Measurements from ENCODE around the gene TEAD1. TPM values are rescaled to one million over a fixed set of nuclear protein-coding genes. Genes with fewer than 3 reads are reported as not detected.

TEAD1 gene
- total RNA-seq, 2 experiments from 2014 or later = 0.25 to 0.83 TPM

DNA sequence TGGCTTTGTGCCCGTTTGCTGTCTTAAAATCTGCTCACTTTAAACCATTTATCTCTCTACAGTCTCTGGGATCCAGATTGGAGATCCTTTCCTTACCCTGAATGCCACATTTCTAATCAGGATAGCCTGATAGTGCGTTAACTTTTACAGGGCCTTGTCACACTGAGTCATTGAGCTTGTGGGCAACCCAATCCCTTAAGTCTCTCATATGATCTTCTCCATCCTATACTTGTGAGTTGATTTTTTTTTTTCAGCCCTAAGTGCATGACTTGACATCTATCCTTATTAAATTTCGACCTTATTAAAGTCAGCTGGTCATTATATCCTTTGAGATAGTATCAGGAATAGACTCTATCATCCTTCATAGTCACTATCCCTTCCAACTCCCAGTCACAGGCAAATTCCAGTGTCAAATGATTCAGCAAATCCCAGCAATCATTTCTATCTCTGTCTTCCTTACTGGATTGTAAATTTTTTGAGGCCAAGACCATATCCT, 57.7 kb downstream of the TEAD1 start:
- DNase-seq (no peak), ATAC-seq (no peak)
- Mint-ChIP-seq H3K36me3 (ENCODE audit: low read depth) (no peaks in the 10 kb centered on the region), H3K4me1 (ENCODE audit: low read depth) (no peaks in the 10 kb centered on the region), H3K27ac (no peak overlapping the region), H3K4me3 (no peak overlapping the region), H3K9me3 (no peaks in the 10 kb centered on the region), H3K27me3 (peaks cover 17% of the 10 kb centered on the region)
- intact Hi-C loops (cut with micrococcal nuclease) = no loop called here
- POLR2A ChIA-PET = no interaction called here
- TF ChIP-seq, protein P1, sequence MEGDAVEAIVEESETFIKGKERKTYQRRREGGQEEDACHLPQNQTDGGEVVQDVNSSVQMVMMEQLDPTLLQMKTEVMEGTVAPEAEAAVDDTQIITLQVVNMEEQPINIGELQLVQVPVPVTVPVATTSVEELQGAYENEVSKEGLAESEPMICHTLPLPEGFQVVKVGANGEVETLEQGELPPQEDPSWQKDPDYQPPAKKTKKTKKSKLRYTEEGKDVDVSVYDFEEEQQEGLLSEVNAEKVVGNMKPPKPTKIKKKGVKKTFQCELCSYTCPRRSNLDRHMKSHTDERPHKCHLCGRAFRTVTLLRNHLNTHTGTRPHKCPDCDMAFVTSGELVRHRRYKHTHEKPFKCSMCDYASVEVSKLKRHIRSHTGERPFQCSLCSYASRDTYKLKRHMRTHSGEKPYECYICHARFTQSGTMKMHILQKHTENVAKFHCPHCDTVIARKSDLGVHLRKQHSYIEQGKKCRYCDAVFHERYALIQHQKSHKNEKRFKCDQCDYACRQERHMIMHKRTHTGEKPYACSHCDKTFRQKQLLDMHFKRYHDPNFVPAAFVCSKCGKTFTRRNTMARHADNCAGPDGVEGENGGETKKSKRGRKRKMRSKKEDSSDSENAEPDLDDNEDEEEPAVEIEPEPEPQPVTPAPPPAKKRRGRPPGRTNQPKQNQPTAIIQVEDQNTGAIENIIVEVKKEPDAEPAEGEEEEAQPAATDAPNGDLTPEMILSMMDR (IDR thresholded peaks at IDR 0.05) = no peak
- CTCF ChIA-PET = no interaction called here

DNA sequence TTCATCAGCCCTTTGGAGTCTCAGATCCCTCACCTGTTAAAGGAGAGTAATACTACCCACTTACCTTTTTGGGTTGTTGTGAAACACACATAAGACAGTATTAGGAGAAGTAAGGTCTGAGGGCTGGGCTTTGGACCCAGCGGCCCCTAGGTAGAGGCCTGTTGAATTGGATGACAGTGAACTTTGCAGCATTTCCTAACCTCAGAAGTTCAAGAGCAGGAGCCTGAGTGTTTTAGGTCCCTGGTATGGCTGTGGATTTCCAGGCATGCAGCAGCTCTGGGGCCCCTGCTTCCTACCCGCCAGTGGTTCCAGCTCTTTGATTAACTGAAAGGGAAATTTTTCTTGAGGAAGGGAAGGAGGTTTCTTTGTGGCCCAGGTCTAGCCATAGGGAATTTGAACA, 58.9 kb downstream of the TEAD1 start:
- POLR2A ChIA-PET = no interaction called here
- peaks cover 13% of the 10 kb centered on the region for H3K27me3 Mint-ChIP-seq
- no peak overlapping the region for H3K27ac Mint-ChIP-seq
- CTCF ChIA-PET = no interaction called here
- ATAC-seq (no peak), DNase-seq (no peak)
- intact Hi-C loops (cut with micrococcal nuclease) = no loop called here
- H3K9me3 Mint-ChIP-seq = no peaks in the 10 kb centered on the region
- no peaks in the 10 kb centered on the region for H3K4me1 Mint-ChIP-seq (ENCODE audit: low read depth)
- TF ChIP-seq, protein P1 (IDR thresholded peaks at IDR 0.05) = no peak
- H3K36me3 Mint-ChIP-seq (ENCODE audit: low read depth) = no peaks in the 10 kb centered on the region
- no peak overlapping the region for H3K4me3 Mint-ChIP-seq

DNA sequence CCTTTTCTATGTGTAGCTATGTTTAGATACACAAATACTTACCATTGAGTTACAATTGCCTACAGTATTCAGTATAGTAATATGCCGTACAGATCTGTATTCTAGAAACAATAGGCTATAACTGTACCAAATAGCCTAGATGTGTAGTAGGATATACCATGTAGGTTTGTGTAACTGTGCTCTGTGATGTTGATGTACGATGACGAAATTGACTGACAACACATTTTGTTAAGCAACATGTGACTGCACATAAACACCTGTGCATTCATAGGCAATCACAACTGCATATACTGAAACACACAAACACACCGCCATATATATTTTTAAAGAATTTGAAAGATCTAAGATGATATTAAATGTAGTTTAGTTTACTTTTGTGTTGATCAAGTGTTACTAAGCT, 60.4 kb downstream of the TEAD1 start:
- ChIA-PET CTCF (no interaction called here), POLR2A (no interaction called here)
- Mint-ChIP-seq H3K9me3 (no peaks in the 10 kb centered on the region), H3K4me1 (ENCODE audit: low read depth) (no peaks in the 10 kb centered on the region), H3K27me3 (peaks cover 17% of the 10 kb centered on the region), H3K27ac (no peak overlapping the region), H3K36me3 (ENCODE audit: low read depth) (no peaks in the 10 kb centered on the region), H3K4me3 (no peak overlapping the region)
- TF ChIP-seq, protein P1 (IDR thresholded peaks at IDR 0.05) = no peak
- intact Hi-C loops (cut with micrococcal nuclease) = no loop called here
- DNase-seq (no peak), ATAC-seq (no peak)

DNA sequence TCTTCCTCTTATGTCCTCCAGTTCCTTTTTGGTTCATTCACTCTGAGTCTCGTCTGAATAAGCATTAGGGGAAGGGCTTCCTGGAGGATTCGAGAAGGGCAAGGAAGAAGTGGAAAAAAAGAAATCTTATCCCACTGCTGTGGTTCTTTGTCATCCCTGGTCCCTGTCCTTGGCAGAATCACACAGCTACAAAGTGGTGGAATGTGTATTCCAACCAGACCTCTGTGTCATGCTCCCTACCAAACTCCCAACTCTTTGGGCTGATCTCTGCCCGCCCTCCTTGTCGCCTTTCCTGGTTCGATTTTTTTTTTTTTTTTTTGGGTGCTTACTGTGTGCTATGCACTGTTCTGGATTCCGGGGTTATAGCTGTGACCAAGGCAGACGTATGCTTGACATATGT, 61.0 kb downstream of the TEAD1 start:
- Mint-ChIP-seq H3K4me3 (no peak overlapping the region), H3K36me3 (ENCODE audit: low read depth) (no peaks in the 10 kb centered on the region), H3K27me3 (peaks cover 15% of the 10 kb centered on the region), H3K27ac (no peak overlapping the region), H3K9me3 (peaks cover 2% of the 10 kb centered on the region), H3K4me1 (ENCODE audit: low read depth) (no peaks in the 10 kb centered on the region)
- intact Hi-C loops (cut with micrococcal nuclease) = no loop called here
- CTCF ChIA-PET = no interaction called here
- DNase-seq (no peak), ATAC-seq (no peak)
- TF ChIP-seq, protein P1 (IDR thresholded peaks at IDR 0.05) = no peak
- POLR2A ChIA-PET = no interaction called here

DNA sequence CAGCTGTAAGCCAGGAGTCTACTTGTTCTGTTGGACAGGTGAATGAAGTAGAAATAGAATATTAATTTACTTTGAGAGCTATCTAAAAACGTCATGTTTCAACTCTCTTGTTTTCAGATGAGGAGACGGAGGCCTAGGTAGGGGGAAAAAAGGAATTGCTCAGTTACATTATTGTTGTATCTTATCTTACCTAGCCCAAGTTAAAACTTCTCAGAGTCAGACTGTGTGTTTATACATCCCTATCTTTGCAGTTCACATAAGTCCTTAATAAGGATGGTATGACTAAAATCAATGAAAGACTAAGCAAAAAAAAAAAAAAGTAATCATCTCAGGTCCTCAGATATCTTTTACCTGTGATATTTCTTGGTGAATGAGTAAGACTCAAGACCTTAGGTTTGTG, 62.8 kb downstream of the TEAD1 start:
- intact Hi-C loops (cut with micrococcal nuclease) = no loop called here
- TF ChIP-seq, protein P1 (IDR thresholded peaks at IDR 0.05) = no peak
- no peaks in the 10 kb centered on the region for H3K4me1 Mint-ChIP-seq (ENCODE audit: low read depth)
- no peak overlapping the region for H3K4me3 Mint-ChIP-seq
- ATAC-seq = no peak
- CTCF ChIA-PET = interaction anchor here (0.7 kb wide), 1 partner anchor 497 kb away, joined by 4 read pairs; no protein-coding TSS in a partner anchor
- DNase-seq = no peak
- H3K27ac Mint-ChIP-seq = no peak overlapping the region
- POLR2A ChIA-PET = interaction anchor here (0.6 kb wide), 1 partner anchor 1447 kb away, joined by 3 read pairs; no protein-coding TSS in a partner anchor
- peaks cover 3% of the 10 kb centered on the region for H3K9me3 Mint-ChIP-seq
- no peaks in the 10 kb centered on the region for H3K36me3 Mint-ChIP-seq (ENCODE audit: low read depth)
- H3K27me3 Mint-ChIP-seq = peaks cover 17% of the 10 kb centered on the region
